Upper lobe of right lung (tissue), 1 donor: ENCODE results near the gene PLEKHA5. TPM values are rescaled to one million over a fixed set of nuclear protein-coding genes. Genes with fewer than 3 reads are reported as not detected.

ENCODE experiments used
- ATAC-seq: fragments of 200-7000 bp; cut with Tn5 transposase; one replicate; pipeline ENCODE4 v1.9.1; 2020; ENCODE audit warnings: mild to moderate bottlenecking, moderate library complexity
- DNase-seq: peaks from one replicate; pipeline ENCODE4 v3.0.0-alpha.2; 2020
- H3K27ac ChIP-seq: fragments of 200-600 bp; one replicate; pipeline ENCODE4 v1.8.0; 2022
- H3K27me3 ChIP-seq: fragments of 200-600 bp; one replicate; pipeline ENCODE4 v1.8.0; 2022; ENCODE audit warnings: mild to moderate bottlenecking
- H3K36me3 ChIP-seq: fragments of 200-600 bp; one replicate; pipeline ENCODE4 v1.8.0; 2022
- H3K4me1 ChIP-seq: fragments of 200-600 bp; one replicate; pipeline ENCODE4 v1.8.0; 2022
- H3K4me3 ChIP-seq: fragments of 200-600 bp; one replicate; pipeline ENCODE4 v1.8.0; 2022; ENCODE audit warnings: mild to moderate bottlenecking
- H3K9me3 ChIP-seq: fragments of 200-600 bp; one replicate; pipeline ENCODE4 v1.8.0; 2022
- CTCF ChIP-seq: fragments of 200-600 bp; IDR thresholded peaks from one replicate; pipeline ENCODE4 v1.8.0; 2022; ENCODE audit warnings: antibody characterized with exemption
- intact Hi-C: fragments of 100-400 bp; cut with DNase I; formaldehyde crosslinking; loops from one replicate; pipeline ENCODE4 v1.11.0; 2022
- total RNA-seq: library from RNA; stranded (reverse); fragmentation: NEBNext Ultra II Directional; extraction: Animal tissue kit (Norgen Biotek cat#: 25700); gene quantifications from one replicate; pipeline ENCODE4 v1.2.1, GENCODE V29; 2021
- donor health status: DM: no; HTN: yes; CAD: no; lungs with severe emphysema.

The PLEKHA5 gene
- total RNA-seq, 1 donor from 2014 or later: 30.2 TPM

GRCh38 chr12:19150273-19150900, 20.9 kb downstream of the PLEKHA5 start:
- H3K27me3 ChIP-seq: no peaks in the 10 kb centered on the region
- H3K27ac ChIP-seq: no peak overlapping the region
- H3K4me3 ChIP-seq: no peak overlapping the region
- H3K36me3 ChIP-seq: no peaks in the 10 kb centered on the region
- DNase-seq (no peak), ATAC-seq (no peak)
- H3K4me1 ChIP-seq: no peaks in the 10 kb centered on the region
- no peak for TF ChIP-seq CTCF
- intact Hi-C loops: no loop called here
- no peaks in the 10 kb centered on the region for H3K9me3 ChIP-seq

- Histone ChIP-seq H3K27me3 (no peaks in the 10 kb centered on the region), H3K4me3 (no peak overlapping the region), H3K4me1 (peaks cover 7% of the 10 kb centered on the region), H3K9me3 (no peaks in the 10 kb centered on the region), H3K27ac (no peak overlapping the region), H3K36me3 (no peaks in the 10 kb centered on the region)
- DNase-seq (no peak), ATAC-seq (no peak)
- no peak for TF ChIP-seq CTCF
- intact Hi-C loops: no loop called here
Measured at GRCh38 chr12:19151298-19151697, 21.8 kb downstream of the PLEKHA5 start.

GRCh38 chr12:19153396-19153795, 23.9 kb downstream of the PLEKHA5 start:
- TF ChIP-seq CTCF: no peak
- no peaks in the 10 kb centered on the region for H3K9me3 ChIP-seq
- H3K4me3 ChIP-seq: no peak overlapping the region
- H3K36me3 ChIP-seq: no peaks in the 10 kb centered on the region
- no peak overlapping the region for H3K27ac ChIP-seq
- no peak for DNase-seq
- intact Hi-C loops: no loop called here
- no peak for ATAC-seq
- no peaks in the 10 kb centered on the region for H3K27me3 ChIP-seq
- H3K4me1 ChIP-seq: peaks cover 10% of the 10 kb centered on the region

- H3K4me3 ChIP-seq: no peak overlapping the region
- H3K9me3 ChIP-seq: no peaks in the 10 kb centered on the region
- DNase-seq (no peak), ATAC-seq (no peak)
- TF ChIP-seq CTCF: no peak
- H3K4me1 ChIP-seq: peaks cover 16% of the 10 kb centered on the region
- H3K27me3 ChIP-seq: no peaks in the 10 kb centered on the region
- H3K27ac ChIP-seq: no peak overlapping the region
- intact Hi-C loops: no loop called here
- H3K36me3 ChIP-seq: no peaks in the 10 kb centered on the region
Measured at GRCh38 chr12:19154686-19155085, 25.2 kb downstream of the PLEKHA5 start.

GRCh38 chr12:19155981-19156734, 26.6 kb downstream of the PLEKHA5 start:
- TF ChIP-seq CTCF: no peak
- Histone ChIP-seq H3K36me3 (no peaks in the 10 kb centered on the region), H3K4me1 (peaks cover 16% of the 10 kb centered on the region), H3K9me3 (no peaks in the 10 kb centered on the region), H3K27me3 (no peaks in the 10 kb centered on the region), H3K4me3 (no peak overlapping the region), H3K27ac (no peak overlapping the region)
- no peak for ATAC-seq
- intact Hi-C loops: no loop called here
- no peak for DNase-seq
